Measurements from ENCODE around the gene RAB40AL. TPM values are rescaled to one million over a fixed set of nuclear protein-coding genes. Genes with fewer than 3 reads are reported as not detected.

RAB40AL gene
- total RNA-seq, 8 experiments from 2014 or later, result 0.16 to 1.9 (median 0.41) TPM; not detected in 1

Other genes with a start within 250 kb of the RAB40AL start
- 10 to 100 TPM in 7 of 8 experiments, 1 to 10 TPM in 1; 9.5 to 68.0 (median 52.6) TPM for gene GPRASP2, start 224.8 kb upstream of the RAB40AL start, total RNA-seq
- gene GPRASP3, start 216.5 kb upstream of the RAB40AL start, total RNA-seq, result 10 to 100 TPM in 1 of 8 experiments, 1 to 10 TPM in 7; 1.3 to 10.9 (median 7.7) TPM
- gene BEX1, start 126.9 kb downstream of the RAB40AL start, total RNA-seq, result 100 to 1,000 TPM in 5 of 8 experiments, 1 to 10 TPM in 1, not detected in 2; 8.8 to 352 (median 299) TPM
- 10 to 100 TPM in 1 of 8 experiments, under 1 TPM in 3, not detected in 4; 0.24 to 34.6 (median 0.35) TPM for gene NXF3, start 155.9 kb downstream of the RAB40AL start, total RNA-seq